DND-41 (cell line): ENCODE results near the gene USP46.

Experiments
- EZH2 ChIP-seq: IDR thresholded peaks from 3 replicates; pipeline ENCODE4 v1.6.1; 2012; ENCODE audit warnings: borderline replicate concordance, low read depth, mild to moderate bottlenecking, moderate library complexity, low read length, inconsistent platforms; ENCODE audit not compliant: severe bottlenecking
- TF ChIP-seq, protein P1 (sequence below): IDR thresholded peaks from 2 replicates; pipeline ENCODE4 v1.5.1; 2012; ENCODE audit warnings: borderline replicate concordance, low read length, moderate library complexity, mild to moderate bottlenecking; ENCODE audit not compliant: poor library complexity, severe bottlenecking; ENCODE audit errors: extremely low read depth

DNA sequence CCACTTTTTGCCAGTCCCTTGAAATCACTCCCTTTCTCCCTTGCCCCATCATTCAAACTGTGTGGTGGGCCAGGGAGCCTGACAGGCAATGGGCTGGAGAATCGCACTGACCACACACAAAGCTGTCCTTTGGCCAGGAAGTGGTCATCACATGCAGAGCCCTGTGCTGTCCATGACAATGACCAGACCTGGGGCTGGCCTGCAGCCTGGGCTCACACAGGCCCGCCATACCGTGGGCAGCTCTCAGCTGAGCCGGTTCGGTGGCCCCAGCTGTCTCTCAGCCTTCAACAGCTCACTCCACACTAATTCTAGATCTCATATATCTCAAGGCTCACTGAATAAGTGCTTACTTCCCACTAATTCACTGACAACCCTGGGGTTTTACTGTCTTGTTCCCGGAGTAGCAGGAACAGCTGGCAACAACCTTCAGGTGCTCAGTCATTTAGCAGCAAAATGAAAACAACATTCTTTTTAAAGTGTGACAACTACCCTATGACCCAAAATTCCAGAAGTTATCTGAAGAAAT, 48.0 kb downstream of the USP46 start:
- TF ChIP-seq, protein P1, sequence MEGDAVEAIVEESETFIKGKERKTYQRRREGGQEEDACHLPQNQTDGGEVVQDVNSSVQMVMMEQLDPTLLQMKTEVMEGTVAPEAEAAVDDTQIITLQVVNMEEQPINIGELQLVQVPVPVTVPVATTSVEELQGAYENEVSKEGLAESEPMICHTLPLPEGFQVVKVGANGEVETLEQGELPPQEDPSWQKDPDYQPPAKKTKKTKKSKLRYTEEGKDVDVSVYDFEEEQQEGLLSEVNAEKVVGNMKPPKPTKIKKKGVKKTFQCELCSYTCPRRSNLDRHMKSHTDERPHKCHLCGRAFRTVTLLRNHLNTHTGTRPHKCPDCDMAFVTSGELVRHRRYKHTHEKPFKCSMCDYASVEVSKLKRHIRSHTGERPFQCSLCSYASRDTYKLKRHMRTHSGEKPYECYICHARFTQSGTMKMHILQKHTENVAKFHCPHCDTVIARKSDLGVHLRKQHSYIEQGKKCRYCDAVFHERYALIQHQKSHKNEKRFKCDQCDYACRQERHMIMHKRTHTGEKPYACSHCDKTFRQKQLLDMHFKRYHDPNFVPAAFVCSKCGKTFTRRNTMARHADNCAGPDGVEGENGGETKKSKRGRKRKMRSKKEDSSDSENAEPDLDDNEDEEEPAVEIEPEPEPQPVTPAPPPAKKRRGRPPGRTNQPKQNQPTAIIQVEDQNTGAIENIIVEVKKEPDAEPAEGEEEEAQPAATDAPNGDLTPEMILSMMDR, result no peak
- TF ChIP-seq EZH2, result no peak
